GM20000 (cell line): ENCODE data around the gene CLIC5.

Experiments
- DNase-seq: peaks from one replicate; pipeline ENCODE4 v3.0.0; 2012; ENCODE audit warnings: low spot score
- CTCF ChIP-seq: IDR thresholded peaks from 2 replicates; pipeline ENCODE4 v1.5.1; 2012; ENCODE audit warnings: mild to moderate bottlenecking, control low read depth; ENCODE audit errors: extremely low read depth, missing control alignments

The CLIC5 gene

GRCh38 chr6:45855642-45856394 is 159.8 kb downstream of the CLIC5 start:
- no peak for TF ChIP-seq CTCF

GRCh38 chr6:45854149-45854742 is 161.4 kb downstream of the CLIC5 start:
- TF ChIP-seq CTCF, result no peak
- no peak for DNase-seq

More at GRCh38 chr6:45855642-45856394, 159.8 kb downstream of the CLIC5 start:
- no peak for DNase-seq

GRCh38 chr6:45851034-45851400 is 164.6 kb downstream of the CLIC5 start:
- DNase-seq, result no peak
- TF ChIP-seq CTCF, result no peak

- no peak for TF ChIP-seq CTCF
- no peak for DNase-seq
Observed at GRCh38 chr6:45850378-45851033, 165.2 kb downstream of the CLIC5 start.

- no peak for DNase-seq
Observed at GRCh38 chr6:45845567-45845966, 170.1 kb downstream of the CLIC5 start.

GRCh38 chr6:45844986-45845385 is 170.7 kb downstream of the CLIC5 start:
- no peak for DNase-seq
- no peak for TF ChIP-seq CTCF

More at GRCh38 chr6:45845567-45845966, 170.1 kb downstream of the CLIC5 start:
- no peak for TF ChIP-seq CTCF

- DNase-seq, result no peak
- no peak for TF ChIP-seq CTCF
Observed at GRCh38 chr6:45843848-45844521, 171.7 kb downstream of the CLIC5 start.
